Central memory CD8-positive, alpha-beta T cell (primary cell): ENCODE results near the gene UCHL1.

ENCODE experiments used
- ATAC-seq: fragments of 150-1000 bp; cut with Tn5 transposase; replicated peaks from 2 replicates; pipeline ENCODE4 v1.10.0; 2022; ENCODE audit warnings: mild to moderate bottlenecking, moderate FRiP score, moderate number of reproducible peaks; ENCODE audit not compliant: poor library complexity, severe bottlenecking; ENCODE audit errors: extremely low read depth
- DNase-seq, 2 donors: peaks; one replicate each; pipeline ENCODE4 v3.0.0; 2021; ENCODE audit warnings: low spot score in 2 of 2
- H3K27ac Mint-ChIP-seq: one replicate; pipeline ENCODE4 v1.8.0; 2022; ENCODE audit warnings: low read depth, mild to moderate bottlenecking, moderate library complexity, mixed read lengths
- H3K27me3 Mint-ChIP-seq: one replicate; pipeline ENCODE4 v1.8.0; 2022; ENCODE audit warnings: mixed read lengths
- H3K36me3 Mint-ChIP-seq: one replicate; pipeline ENCODE4 v1.8.0; 2022; ENCODE audit warnings: mild to moderate bottlenecking, moderate library complexity, mixed read lengths; ENCODE audit not compliant: insufficient read depth
- H3K4me1 Mint-ChIP-seq: one replicate; pipeline ENCODE4 v1.8.0; 2022; ENCODE audit warnings: mixed read lengths
- H3K4me3 Mint-ChIP-seq: one replicate; pipeline ENCODE4 v1.8.0; 2022; ENCODE audit warnings: mild to moderate bottlenecking, moderate library complexity, mixed read lengths
- H3K9me3 Mint-ChIP-seq: one replicate; pipeline ENCODE4 v1.8.0; 2022; ENCODE audit warnings: mixed read lengths

Gene UCHL1

DNA sequence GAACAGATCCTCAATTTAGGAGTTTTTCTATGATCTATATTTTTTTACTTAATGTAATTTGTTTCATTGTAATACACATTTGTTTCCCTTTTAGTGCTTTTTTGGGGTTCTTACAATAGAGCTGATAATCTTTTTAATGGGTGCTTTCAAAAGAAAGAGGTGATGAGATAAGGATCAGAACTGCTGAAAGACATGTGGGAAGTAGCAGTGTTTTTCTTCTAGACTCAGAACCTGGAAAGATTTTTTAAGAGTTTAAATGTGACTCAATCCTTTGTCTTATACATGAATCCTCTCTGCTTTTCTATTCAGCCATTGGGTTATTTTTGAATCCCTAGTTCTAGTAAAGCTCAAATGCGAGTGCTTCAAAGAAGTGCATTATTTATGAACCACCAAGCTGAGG is 25.6 kb downstream of the UCHL1 start:
- no peaks in the 10 kb centered on the region for H3K36me3 Mint-ChIP-seq
- no peak overlapping the region for H3K4me3 Mint-ChIP-seq
- peaks cover 17% of the 10 kb centered on the region for H3K27me3 Mint-ChIP-seq
- ATAC-seq (no peak), DNase-seq (no peak)
- H3K27ac Mint-ChIP-seq = no peak overlapping the region
- H3K4me1 Mint-ChIP-seq = no peaks in the 10 kb centered on the region
- H3K9me3 Mint-ChIP-seq = no peaks in the 10 kb centered on the region

DNA sequence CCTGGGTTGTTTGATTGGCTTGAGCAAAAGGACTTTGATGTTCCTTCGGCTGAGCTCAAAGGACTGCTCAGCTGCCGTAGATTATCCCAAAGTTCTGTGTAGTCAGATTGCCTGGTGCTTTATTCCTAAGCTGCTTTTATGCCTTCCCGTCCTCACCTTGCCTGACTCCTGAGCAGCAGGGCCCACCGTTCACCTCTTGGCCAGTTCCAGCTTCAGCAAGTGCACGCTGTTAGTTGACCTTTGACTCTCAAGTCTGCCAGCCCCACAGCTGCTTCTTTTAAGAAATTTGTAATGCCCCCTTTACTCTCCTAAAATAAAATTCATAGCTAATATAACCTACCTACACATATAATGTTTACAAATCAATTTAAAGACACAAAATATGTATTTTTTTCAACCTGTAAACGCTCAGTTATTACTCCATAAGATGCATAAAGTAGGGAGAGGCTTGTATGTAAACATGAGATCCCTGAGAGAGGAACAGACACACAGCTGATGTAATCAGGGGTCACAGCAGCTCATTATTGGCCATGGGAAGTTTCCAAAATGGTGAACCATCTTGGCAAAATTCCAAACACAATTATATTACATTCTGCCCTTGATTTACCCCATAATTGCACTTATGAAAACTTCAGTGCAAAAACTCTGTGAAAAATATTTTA is 28.6 kb downstream of the UCHL1 start:
- H3K27me3 Mint-ChIP-seq = peaks cover 5% of the 10 kb centered on the region
- no peaks in the 10 kb centered on the region for H3K36me3 Mint-ChIP-seq
- H3K4me3 Mint-ChIP-seq = no peak overlapping the region
- H3K27ac Mint-ChIP-seq = no peak overlapping the region
- DNase-seq (no peak), ATAC-seq (no peak)
- H3K4me1 Mint-ChIP-seq = no peaks in the 10 kb centered on the region
- no peaks in the 10 kb centered on the region for H3K9me3 Mint-ChIP-seq

GRCh38 chr4:41285864-41286235 is 29.1 kb downstream of the UCHL1 start:
- DNase-seq (no peak), ATAC-seq (no peak)
- Mint-ChIP-seq H3K27me3 (no peaks in the 10 kb centered on the region), H3K9me3 (no peaks in the 10 kb centered on the region), H3K4me1 (no peaks in the 10 kb centered on the region), H3K4me3 (no peak overlapping the region), H3K36me3 (no peaks in the 10 kb centered on the region), H3K27ac (no peak overlapping the region)

DNA sequence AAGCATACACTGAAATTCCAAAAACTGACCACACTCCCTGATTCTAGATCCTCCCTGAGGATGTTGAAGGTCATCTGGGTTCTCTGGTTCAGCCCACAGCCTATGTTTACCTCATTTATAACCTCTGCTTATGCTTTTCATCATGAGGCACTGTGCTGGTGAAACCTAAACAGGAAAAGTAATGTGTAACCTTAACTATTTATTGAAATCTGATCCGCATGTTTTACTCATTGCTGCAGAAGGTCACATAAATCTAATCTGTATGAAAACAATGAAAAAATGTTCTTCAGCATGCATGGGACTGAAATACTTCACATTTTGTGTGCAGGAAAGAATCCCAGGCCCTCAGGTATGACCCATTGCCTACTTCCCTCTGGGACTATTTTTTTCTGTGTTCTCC is 30.3 kb downstream of the UCHL1 start:
- no peaks in the 10 kb centered on the region for H3K27me3 Mint-ChIP-seq
- no peaks in the 10 kb centered on the region for H3K36me3 Mint-ChIP-seq
- H3K27ac Mint-ChIP-seq = no peak overlapping the region
- DNase-seq = no peak
- ATAC-seq = no peak
- H3K4me3 Mint-ChIP-seq = no peak overlapping the region
- no peaks in the 10 kb centered on the region for H3K9me3 Mint-ChIP-seq
- no peaks in the 10 kb centered on the region for H3K4me1 Mint-ChIP-seq

DNA sequence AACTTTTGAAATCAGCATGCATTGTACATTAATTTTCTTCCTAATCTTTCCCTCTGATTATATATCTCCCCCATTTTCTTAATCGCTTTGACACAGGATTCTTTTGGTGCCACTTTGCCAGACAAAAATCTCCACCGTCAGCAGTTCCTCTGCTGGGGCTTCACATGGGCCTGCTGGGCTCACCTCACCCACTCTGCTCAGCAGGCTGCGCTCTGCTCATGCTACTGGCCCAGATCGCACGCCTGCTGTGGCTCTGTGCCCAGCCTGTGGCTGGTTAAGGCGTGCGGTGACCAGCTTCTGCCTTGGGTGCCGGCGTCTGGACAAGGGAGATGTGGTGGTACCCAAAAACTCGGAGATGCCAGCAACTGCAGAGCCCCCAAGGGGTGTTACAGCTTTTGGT is 31.1 kb downstream of the UCHL1 start:
- Mint-ChIP-seq H3K4me3 (no peak overlapping the region), H3K27me3 (no peaks in the 10 kb centered on the region), H3K36me3 (no peaks in the 10 kb centered on the region), H3K27ac (no peak overlapping the region), H3K4me1 (no peaks in the 10 kb centered on the region), H3K9me3 (no peaks in the 10 kb centered on the region)
- no peak for DNase-seq
- no peak for ATAC-seq

DNA sequence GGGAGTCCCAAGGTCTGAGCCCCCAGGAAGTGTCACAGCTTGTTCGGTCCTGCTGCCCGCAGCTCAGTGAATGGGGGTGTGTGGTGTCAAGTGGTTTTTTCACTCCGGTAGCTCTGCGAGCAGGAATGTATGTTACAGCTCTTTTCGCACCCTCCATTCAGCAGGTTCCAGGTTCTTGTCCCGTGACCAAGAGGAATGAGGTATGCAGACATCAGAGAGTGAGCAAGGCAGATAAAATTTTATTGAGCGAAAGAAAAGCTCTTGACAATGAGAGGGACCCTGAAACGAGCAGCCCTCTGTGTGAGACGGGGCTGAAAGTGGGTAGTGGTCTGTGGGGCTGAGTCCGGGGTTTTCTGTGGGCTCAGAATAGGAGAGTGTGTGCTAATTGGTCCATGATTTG is 31.5 kb downstream of the UCHL1 start:
- no peaks in the 10 kb centered on the region for H3K36me3 Mint-ChIP-seq
- H3K9me3 Mint-ChIP-seq = no peaks in the 10 kb centered on the region
- no peak overlapping the region for H3K4me3 Mint-ChIP-seq
- no peak for DNase-seq
- no peak for ATAC-seq
- H3K27ac Mint-ChIP-seq = no peak overlapping the region
- no peaks in the 10 kb centered on the region for H3K4me1 Mint-ChIP-seq
- H3K27me3 Mint-ChIP-seq = no peaks in the 10 kb centered on the region

DNA sequence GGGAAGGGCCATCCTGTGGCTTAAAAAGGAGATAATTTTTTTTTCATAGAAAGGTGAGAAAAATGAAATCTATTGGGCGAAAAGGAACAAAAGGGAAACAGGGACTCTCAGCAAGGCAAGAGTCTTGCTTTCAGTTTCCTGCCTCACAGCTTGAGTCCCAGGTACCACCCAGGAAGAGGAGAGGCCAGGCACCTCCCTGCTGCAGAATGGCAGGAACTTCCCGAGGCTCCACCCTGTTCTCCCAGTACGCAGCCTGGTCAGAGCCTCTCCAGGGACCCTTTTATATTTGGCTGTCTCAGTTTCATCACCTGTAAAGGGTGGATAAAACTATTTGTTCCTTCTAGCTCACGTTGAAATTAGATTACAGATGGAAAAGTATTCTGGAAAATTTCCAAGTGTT is 33.8 kb downstream of the UCHL1 start:
- no peaks in the 10 kb centered on the region for H3K4me1 Mint-ChIP-seq
- H3K27ac Mint-ChIP-seq = no peak overlapping the region
- H3K36me3 Mint-ChIP-seq = no peaks in the 10 kb centered on the region
- no peaks in the 10 kb centered on the region for H3K27me3 Mint-ChIP-seq
- ATAC-seq = no peak
- no peak overlapping the region for H3K4me3 Mint-ChIP-seq
- no peak for DNase-seq
- peaks cover 4% of the 10 kb centered on the region for H3K9me3 Mint-ChIP-seq

GRCh38 chr4:41294445-41295062 is 37.8 kb downstream of the UCHL1 start:
- Mint-ChIP-seq H3K4me1 (no peaks in the 10 kb centered on the region), H3K36me3 (no peaks in the 10 kb centered on the region), H3K27me3 (peaks cover under 1% of the 10 kb centered on the region), H3K27ac (no peak overlapping the region), H3K4me3 (no peak overlapping the region), H3K9me3 (peaks cover 4% of the 10 kb centered on the region)
- DNase-seq (no peak), ATAC-seq (no peak)

GRCh38 chr4:41296995-41297394 is 40.3 kb downstream of the UCHL1 start:
- Mint-ChIP-seq H3K36me3 (no peaks in the 10 kb centered on the region), H3K27me3 (peaks cover 8% of the 10 kb centered on the region), H3K9me3 (peaks cover 4% of the 10 kb centered on the region), H3K4me3 (no peak overlapping the region), H3K27ac (no peak overlapping the region), H3K4me1 (no peaks in the 10 kb centered on the region)
- DNase-seq = no peak
- ATAC-seq = no peak

GRCh38 chr4:41297832-41298231 is 41.1 kb downstream of the UCHL1 start:
- H3K4me1 Mint-ChIP-seq = no peaks in the 10 kb centered on the region
- no peak overlapping the region for H3K4me3 Mint-ChIP-seq
- no peaks in the 10 kb centered on the region for H3K36me3 Mint-ChIP-seq
- H3K9me3 Mint-ChIP-seq = peaks cover 4% of the 10 kb centered on the region
- peaks cover 8% of the 10 kb centered on the region for H3K27me3 Mint-ChIP-seq
- H3K27ac Mint-ChIP-seq = no peak overlapping the region
- no peak for DNase-seq
- ATAC-seq = no peak

- DNase-seq = no peak
- Mint-ChIP-seq H3K27me3 (peaks cover 17% of the 10 kb centered on the region), H3K27ac (no peak overlapping the region), H3K4me3 (no peak overlapping the region), H3K9me3 (peaks cover 4% of the 10 kb centered on the region), H3K4me1 (no peaks in the 10 kb centered on the region), H3K36me3 (no peaks in the 10 kb centered on the region)
- no peak for ATAC-seq
Measured at GRCh38 chr4:41299486-41299885, 42.8 kb downstream of the UCHL1 start.

DNA sequence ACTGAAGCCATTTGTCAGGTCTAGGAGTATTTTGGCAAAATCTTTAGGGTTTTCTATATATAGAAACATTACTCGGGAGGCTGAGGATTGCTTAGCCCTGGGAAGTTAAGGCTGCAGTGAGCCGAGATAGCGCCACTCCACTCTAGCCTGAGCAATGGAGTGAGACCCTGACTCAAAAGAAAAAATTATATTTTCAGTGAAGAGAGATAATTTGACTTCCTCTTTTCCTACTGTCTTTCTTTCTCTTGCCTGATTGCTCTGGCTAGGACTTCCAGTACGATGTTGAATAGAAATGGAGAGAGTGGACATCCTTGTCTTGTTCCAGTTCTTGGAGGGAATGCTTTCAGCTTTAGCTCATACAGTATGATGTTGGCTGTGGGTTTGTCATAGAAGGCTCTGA is 44.4 kb downstream of the UCHL1 start:
- Mint-ChIP-seq H3K9me3 (no peaks in the 10 kb centered on the region), H3K36me3 (no peaks in the 10 kb centered on the region), H3K27ac (no peak overlapping the region), H3K4me1 (no peaks in the 10 kb centered on the region), H3K4me3 (no peak overlapping the region), H3K27me3 (peaks cover 22% of the 10 kb centered on the region)
- ATAC-seq (no peak), DNase-seq (no peak)

GRCh38 chr4:41303372-41304118 is 46.8 kb downstream of the UCHL1 start:
- no peak overlapping the region for H3K4me3 Mint-ChIP-seq
- peaks cover 22% of the 10 kb centered on the region for H3K27me3 Mint-ChIP-seq
- H3K27ac Mint-ChIP-seq = no peak overlapping the region

More at GRCh38 chr4:41303372-41304118, 46.8 kb downstream of the UCHL1 start:
- Mint-ChIP-seq H3K36me3 (no peaks in the 10 kb centered on the region), H3K4me1 (no peaks in the 10 kb centered on the region), H3K9me3 (no peaks in the 10 kb centered on the region)
- no peak for ATAC-seq
- no peak for DNase-seq
